ENCODE results near the gene SLC39A8.

DNA sequence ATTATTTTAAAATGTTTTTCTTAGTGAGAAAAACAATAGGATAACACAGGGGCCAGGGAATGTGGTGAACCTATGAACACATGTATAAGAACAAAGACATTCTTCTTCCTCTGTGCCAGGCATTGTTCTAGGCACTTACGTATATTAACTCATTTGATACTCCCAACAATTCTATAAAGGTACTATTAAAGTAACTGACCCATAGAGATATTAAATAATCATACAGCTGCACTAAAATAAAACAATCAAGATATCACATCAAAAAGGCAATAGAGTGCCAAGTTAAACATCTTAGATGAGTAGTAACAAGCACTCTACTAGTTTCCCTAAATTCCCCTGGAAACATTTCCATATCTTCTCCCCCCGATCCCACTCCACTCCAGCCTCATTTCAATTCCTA, 33.4 kb downstream of the SLC39A8 start:
- TF ChIP-seq, protein P1, sequence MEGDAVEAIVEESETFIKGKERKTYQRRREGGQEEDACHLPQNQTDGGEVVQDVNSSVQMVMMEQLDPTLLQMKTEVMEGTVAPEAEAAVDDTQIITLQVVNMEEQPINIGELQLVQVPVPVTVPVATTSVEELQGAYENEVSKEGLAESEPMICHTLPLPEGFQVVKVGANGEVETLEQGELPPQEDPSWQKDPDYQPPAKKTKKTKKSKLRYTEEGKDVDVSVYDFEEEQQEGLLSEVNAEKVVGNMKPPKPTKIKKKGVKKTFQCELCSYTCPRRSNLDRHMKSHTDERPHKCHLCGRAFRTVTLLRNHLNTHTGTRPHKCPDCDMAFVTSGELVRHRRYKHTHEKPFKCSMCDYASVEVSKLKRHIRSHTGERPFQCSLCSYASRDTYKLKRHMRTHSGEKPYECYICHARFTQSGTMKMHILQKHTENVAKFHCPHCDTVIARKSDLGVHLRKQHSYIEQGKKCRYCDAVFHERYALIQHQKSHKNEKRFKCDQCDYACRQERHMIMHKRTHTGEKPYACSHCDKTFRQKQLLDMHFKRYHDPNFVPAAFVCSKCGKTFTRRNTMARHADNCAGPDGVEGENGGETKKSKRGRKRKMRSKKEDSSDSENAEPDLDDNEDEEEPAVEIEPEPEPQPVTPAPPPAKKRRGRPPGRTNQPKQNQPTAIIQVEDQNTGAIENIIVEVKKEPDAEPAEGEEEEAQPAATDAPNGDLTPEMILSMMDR (IDR thresholded peaks at IDR 0.05) = no peak
- no peak for TF ChIP-seq EZH2phosphoT487 (IDR thresholded peaks at IDR 0.05)
- no peak for TF ChIP-seq EZH2 (IDR thresholded peaks at IDR 0.05)

Data from neural progenitor cell (in vitro differentiated cells).